GM12878 (cell line): ENCODE data around the gene FOXR1. TPM values are rescaled to one million over a fixed set of nuclear protein-coding genes. Genes with fewer than 3 reads are reported as not detected.

Experiments
- ATAC-seq: fragments of 200-7000 bp; cut with Tn5 transposase; 3 replicates; pipeline ENCODE4 v1.9.1; 2020; ENCODE audit warnings: mild to moderate bottlenecking, moderate library complexity
- BruUV-seq: library from RNA; stranded (reverse); fragments of 400-500 nt; replicated peaks from 2 replicates; lab custom pipeline; 2021; lab: Mats Ljungman, UMichigan
- CTCF ChIA-PET: fragments of 300-600 bp; sonication (Branson Sonifier 250); formaldehyde crosslinking; extraction: SDS; loops from one replicate; lab custom pipeline; 2021; ENCODE audit warnings: inconsistent platforms; lab: Yijun Ruan, JAX
- POLR2A ChIA-PET: fragments of 350-600 bp; formaldehyde crosslinking; extraction: SDS; loops from one replicate; lab custom pipeline; 2021; ENCODE audit warnings: inconsistent platforms; lab: Charles Lee
- RAD21 ChIA-PET: fragments of 300-600 bp; sonication (Branson Sonifier 250); formaldehyde crosslinking; loops from one replicate; lab custom pipeline; 2023; ENCODE audit warnings: antibody characterized with exemption; ENCODE audit not compliant: unreplicated experiment; lab: Charles Lee
- SMC1A ChIA-PET: fragments of 300-600 bp; sonication (Branson Sonifier 250); formaldehyde crosslinking; loops from one replicate; lab custom pipeline; 2023; ENCODE audit not compliant: unreplicated experiment, uncharacterized antibody; lab: Charles Lee
- DNase-seq: peaks from one replicate; pipeline ENCODE4 v3.0.0-alpha.2; 2011; ENCODE audit warnings: low read depth, low spot score
- FAIRE-seq: peaks from 3 replicates; lab custom pipeline; 2011; peaks lifted over from hg19 to GRCh38; lab: Jason Lieb, UNC
- H2AFZ ChIP-seq: 2 replicates; pipeline ENCODE4 v1.6.0; 2011; ENCODE audit warnings: low read depth, low read length, control low read depth; ENCODE audit not compliant: control insufficient read depth
- H3K27ac ChIP-seq: 2 replicates; pipeline ENCODE4 v1.5.1; 2011; ENCODE audit warnings: control low read depth; ENCODE audit not compliant: control insufficient read depth, insufficient read depth
- H3K27me3 ChIP-seq, 2 experiments: replicated peaks in 1 of 2; 2 replicates each; pipeline versions ENCODE4 v1.6.0 to v1.6.1; 2011; ENCODE audit warnings: low read length in 1 of 2; ENCODE audit not compliant: control insufficient read depth in 2 of 2, insufficient read depth in 2 of 2
- H3K36me3 ChIP-seq, 2 experiments: 2 replicates each; pipeline ENCODE4 v1.5.1; 2011; ENCODE audit warnings: low read length in 1 of 2; ENCODE audit not compliant: control insufficient read depth in 2 of 2, insufficient read depth in 2 of 2
- H3K4me1 ChIP-seq: 2 replicates; pipeline ENCODE4 v1.6.1; 2011; ENCODE audit warnings: mild to moderate bottlenecking, low read length, moderate library complexity, mixed read lengths; ENCODE audit not compliant: control insufficient read depth, insufficient read depth
- H3K4me2 ChIP-seq: 2 replicates; pipeline ENCODE4 v1.6.0; 2011; ENCODE audit warnings: control low read depth; ENCODE audit not compliant: control insufficient read depth, insufficient read depth
- H3K4me3 ChIP-seq: fragments of 200-600 bp; sonication (generic); 2 replicates; pipeline ENCODE4 v1.5.1; 2016
- H3K79me2 ChIP-seq: 2 replicates; pipeline ENCODE4 v1.6.0; 2011; ENCODE audit warnings: low read length; ENCODE audit not compliant: control insufficient read depth, insufficient read depth
- H3K9ac ChIP-seq: 2 replicates; pipeline ENCODE4 v1.8.0; 2011; ENCODE audit warnings: low read length, control low read depth, mixed read lengths; ENCODE audit not compliant: control insufficient read depth, insufficient read depth
- H3K9me3 ChIP-seq: replicated peaks from 3 replicates; pipeline ENCODE4 v1.5.1; 2011; ENCODE audit warnings: mild to moderate bottlenecking, low read length; ENCODE audit not compliant: control insufficient read depth, insufficient read depth
- H4K20me1 ChIP-seq: 2 replicates; pipeline ENCODE4 v1.6.0; 2011; ENCODE audit not compliant: control insufficient read depth, insufficient read depth
- EED ChIP-seq: sonication (generic); IDR thresholded peaks from 2 replicates; pipeline ENCODE4 v1.6.1; 2016; ENCODE audit warnings: antibody characterized with exemption, low read depth
- ELK1 ChIP-seq: IDR thresholded peaks from 2 replicates; pipeline ENCODE4 v1.6.1; 2012; ENCODE audit warnings: low read depth, low read length, improper control_type of control experiment
- ETV6 ChIP-seq, 2 experiments: fragments of 450-650 bp in 1 of 2; IDR thresholded peaks in 1 of 2; conservative IDR thresholded peaks in 1 of 2; 2 replicates each; pipeline ENCODE4 v1.6.1; 2014; ENCODE audit warnings: antibody characterized with exemption in 1 of 2, borderline replicate concordance in 1 of 2, low read depth in 1 of 2, mild to moderate bottlenecking in 1 of 2, moderate library complexity in 1 of 2
- GABPA ChIP-seq: IDR thresholded peaks from 2 replicates; pipeline ENCODE4 v1.6.1; 2014; ENCODE audit warnings: antibody characterized with exemption, low read depth, mild to moderate bottlenecking, inconsistent platforms
- GATAD2B ChIP-seq: fragments of 450-650 bp; conservative IDR thresholded peaks from 2 replicates; pipeline ENCODE4 v1.6.1; 2017; ENCODE audit warnings: low read depth, mild to moderate bottlenecking, moderate library complexity
- MAX ChIP-seq: IDR thresholded peaks from 2 replicates; pipeline ENCODE4 v1.6.1; 2012; ENCODE audit warnings: low read depth, low read length, improper control_type of control experiment
- PAX8 ChIP-seq: fragments of 450-650 bp; IDR thresholded peaks from 2 replicates; pipeline ENCODE4 v1.6.1; 2017; ENCODE audit warnings: mild to moderate bottlenecking, moderate library complexity
- POLR2A ChIP-seq: IDR thresholded peaks from 2 replicates; pipeline ENCODE4 v1.6.1; 2011; ENCODE audit warnings: low read depth, mild to moderate bottlenecking, low read length
- PRDM15 ChIP-seq: fragments of 450-650 bp; formaldehyde crosslinking; IDR thresholded peaks from 2 replicates; pipeline ENCODE4 v1.4.0; 2020; ENCODE audit warnings: mild to moderate bottlenecking, moderate library complexity
- RAD51 ChIP-seq: fragments of 450-650 bp; IDR thresholded peaks from 2 replicates; pipeline ENCODE4 v1.6.1; 2016; ENCODE audit warnings: moderate library complexity, mild to moderate bottlenecking, inconsistent platforms
- TAF1 ChIP-seq: IDR thresholded peaks from 2 replicates; pipeline ENCODE4 v1.6.1; 2011; ENCODE audit warnings: mild to moderate bottlenecking, low read depth, low read length, borderline replicate concordance
- USF1 ChIP-seq: IDR thresholded peaks from 2 replicates; pipeline ENCODE4 v1.6.1; 2011; ENCODE audit warnings: borderline replicate concordance, low read depth, mild to moderate bottlenecking, moderate library complexity, mixed read lengths, low read length; ENCODE audit not compliant: insufficient read depth; ENCODE audit errors: extremely low read length
- WGBS: methylation state at CpG from one replicate; pipeline ENCODE4 v1.1.6; 2016; ENCODE audit warnings: low lambda C conversion rate; ENCODE audit not compliant: insufficient replicate concordance, insufficient coverage; ENCODE audit errors: missing lambda C conversion rate; 5-methylcytosine and 5-hydroxymethylcytosine counted together
- in situ Hi-C: fragments of 300-500 bp; cut with MboI; formaldehyde crosslinking; loops from 9 replicates; pipeline ENCODE4 v1.14.3; 2018; ENCODE audit warnings: mixed read lengths
- intact Hi-C: fragments of 100-400 bp; cut with micrococcal nuclease; formaldehyde crosslinking; loops from one replicate; pipeline ENCODE4 v1.14.2; 2022; ENCODE audit not compliant: unreplicated experiment
- polyA plus RNA-seq, 11 experiments: library from polyadenylated mRNA; depleted of rRNA in 4 of 11; unstranded in 6 of 11; stranded (reverse) in 5 of 11; fragments of >200 nt; fragmentation: Nextera tagmentation in 4 of 11; fragmentation: Illumina TruSeq in 1 of 11; extraction: Ambion mirVana in 4 of 11; extraction: Trizol in 1 of 11; gene quantifications; 1 replicate in 1 of 11; 2 replicates in 10 of 11; pipeline versions ENCODE4 v1.2.1 to v1.2.3, GENCODE V29; 2011 to 2016; ENCODE audit warnings: inconsistent platforms in 2 of 11, missing spikeins in 2 of 11, low read depth in 1 of 11
- total RNA-seq, 4 experiments: library from RNA; depleted of rRNA in 3 of 4; stranded (reverse); fragments of >200 nt in 3 of 4; fragmentation: Illumina TruSeq in 1 of 4; extraction: Trizol in 1 of 4; gene quantifications; 2 replicates each; pipeline versions ENCODE4 v1.2.1 to v1.2.3, GENCODE V29; 2013 to 2021

FOXR1 gene
- total and polyA plus RNA-seq, 10 of the 15 experiments (the other 5 are each of a cell fraction or from before 2014, with no cell fraction given): not detected

GRCh38 chr11:118939404-118939915 is 32.1 kb upstream of the FOXR1 start (continued):
- no peak for TF ChIP-seq GATAD2B
- no peak for TF ChIP-seq USF1
- no peak for TF ChIP-seq GABPA
- no peak for TF ChIP-seq PRDM15
- TF ChIP-seq PAX8: no peak

- CTCF ChIA-PET: interaction anchor here (1.4 to 2.7 kb wide), 3 partner anchors 10 to 250 kb away, joined by 4 to 18 read pairs (median 5); no protein-coding TSS in a partner anchor
- in situ Hi-C loops: no loop called here
- intact Hi-C loops: no loop called here
- peak; percentile 88 for ATAC-seq
- BruUV-seq: no TSS peak
- Histone ChIP-seq H3K36me3 (no peaks in the 10 kb centered on the region), H3K4me3 (no peak overlapping the region), H3K4me2 (peak overlapping the region; percentile 27), H3K9ac (no peak overlapping the region), H3K79me2 (no peaks in the 10 kb centered on the region), H3K27ac (no peak overlapping the region), H2AFZ (peak overlapping the region; percentile 68), H3K9me3 (no peaks in the 10 kb centered on the region), H3K27me3 (no peaks in the 10 kb centered on the region), H4K20me1 (no peaks in the 10 kb centered on the region), H3K4me1 (peaks cover 14% of the 10 kb centered on the region)
- RAD21 ChIA-PET: interaction anchor here (0.7 to 0.9 kb wide), 3 partner anchors 26 to 131 kb away, joined by 3 read pairs; no protein-coding TSS in a partner anchor
- POLR2A ChIA-PET: interaction anchor here (0.6 to 1.3 kb wide), 4 partner anchors 10 to 97 kb away, joined by 3 to 7 read pairs (median 3); partner anchors contain the start of gene CXCR5
- FAIRE-seq: no peak
- WGBS: 27% methylated on average over 13 of the region's 13 CpGs
- SMC1A ChIA-PET: interaction anchor here (1.0 to 1.1 kb wide), 3 partner anchors 16 to 148 kb away, joined by 3 to 6 read pairs (median 4); no protein-coding TSS in a partner anchor
- no peak for DNase-seq
- 0 out of 4 replicates have a peak, but pooled peaks of 1 of the 2 experiments have one; percentile 19 for TF ChIP-seq ETV6 (conservative IDR thresholded peaks at IDR 0.05 in 1 of 2, IDR thresholded peaks at IDR 0.05 in 1 of 2; ENCODE audit: borderline replicate concordance in 1 of 2, low read depth in 1 of 2)
- no peak for TF ChIP-seq GABPA
- peak; percentile 63; the same call in 1 of the 2 replicates for TF ChIP-seq RAD51
- TF ChIP-seq MAX: 0 out of 2 replicates have a peak, but pooled peaks have one; percentile 15
- TF ChIP-seq TAF1: no peak
- TF ChIP-seq EED: peak; percentile 61; the same call in 1 of the 2 replicates
- TF ChIP-seq USF1: peak; percentile 69
- TF ChIP-seq ELK1: no peak
- 0 out of 2 replicates have a peak, but pooled peaks have one; percentile 22 for TF ChIP-seq POLR2A
These were observed 31.5 kb upstream of the FOXR1 start for GRCh38 chr11:118939953-118940598.
